HepG2 (cell line): ENCODE measurements around the gene ARIH1. TPM values are rescaled to one million over a fixed set of nuclear protein-coding genes. Genes with fewer than 3 reads are reported as not detected.

Experiments used
- BCL6 ChIP-seq: IDR thresholded peaks from 2 replicates; pipeline ENCODE4 v1.6.1; 2016; ENCODE audit warnings: missing genetic modification reagents, missing compliant biosample characterization
- DPF2 ChIP-seq: sonication (generic); formaldehyde crosslinking; IDR thresholded peaks from 2 replicates; pipeline ENCODE4 v1.4.0; 2020; ENCODE audit warnings: mild to moderate bottlenecking, low read depth, missing genetic modification reagents, borderline replicate concordance
- EZH2 ChIP-seq: conservative IDR thresholded peaks from 2 replicates; pipeline ENCODE4 v1.6.1; 2012; ENCODE audit warnings: mild to moderate bottlenecking, low read depth, low read length, moderate library complexity
- ISL2 ChIP-seq: sonication (generic); formaldehyde crosslinking; IDR thresholded peaks from 2 replicates; pipeline ENCODE4 v1.5.0; 2020; ENCODE audit warnings: missing genetic modification reagents
- ISX ChIP-seq: sonication (generic); formaldehyde crosslinking; conservative IDR thresholded peaks from 2 replicates; pipeline ENCODE4 v1.5.0; 2020; ENCODE audit warnings: missing genetic modification reagents
- JUNB ChIP-seq: sonication (generic); formaldehyde crosslinking; IDR thresholded peaks from 2 replicates; pipeline ENCODE4 v1.8.0; 2022; ENCODE audit warnings: missing genetic modification reagents, mild to moderate bottlenecking, borderline replicate concordance
- MEIS1 ChIP-seq: sonication (generic); formaldehyde crosslinking; IDR thresholded peaks from 2 replicates; pipeline ENCODE4 v1.9.0; 2021; ENCODE audit warnings: mild to moderate bottlenecking, missing genetic modification reagents, moderate library complexity, borderline replicate concordance
- RBM22 ChIP-seq: fragments of 200-400 bp; formaldehyde crosslinking; optimal IDR thresholded peaks from 2 replicates; pipeline ENCODE3; 2017; ENCODE audit warnings: mild to moderate bottlenecking, low read length, moderate library complexity
- RNF2 ChIP-seq: fragments of 450-650 bp; conservative IDR thresholded peaks from 2 replicates; pipeline ENCODE4 v1.6.1; 2016; ENCODE audit warnings: low read depth
- ZFP36 ChIP-seq: fragments of 150-350 bp; IDR thresholded peaks from 2 replicates; pipeline ENCODE4 v1.6.1; 2018; ENCODE audit warnings: borderline replicate concordance, low read length, low read depth; ENCODE audit not compliant: partially characterized antibody
- ZNF329 ChIP-seq: sonication (generic); formaldehyde crosslinking; IDR thresholded peaks from 2 replicates; pipeline ENCODE4 v1.9.0; 2021; ENCODE audit warnings: low read depth, mild to moderate bottlenecking, missing genetic modification reagents
- ZNF34 ChIP-seq: sonication (generic); formaldehyde crosslinking; IDR thresholded peaks from 2 replicates; pipeline ENCODE4 v1.4.0; 2020; ENCODE audit warnings: mild to moderate bottlenecking, missing genetic modification reagents, borderline replicate concordance
- ZNF44 ChIP-seq: sonication (generic); formaldehyde crosslinking; IDR thresholded peaks from 2 replicates; pipeline ENCODE4 v1.5.1; 2020; ENCODE audit warnings: mild to moderate bottlenecking, missing genetic modification reagents
- ZNF441 ChIP-seq: sonication (generic); formaldehyde crosslinking; IDR thresholded peaks from 2 replicates; pipeline ENCODE4 v1.7.0; 2021; ENCODE audit warnings: missing genetic modification reagents, borderline replicate concordance
- ZNF879 ChIP-seq: sonication (generic); formaldehyde crosslinking; IDR thresholded peaks from 2 replicates; pipeline ENCODE4 v1.8.1; 2023; ENCODE audit warnings: missing genetic modification reagents
- polyA plus RNA-seq, 8 experiments: library from polyadenylated mRNA; depleted of rRNA in 3 of 8; stranded (reverse) in 7 of 8; unstranded in 1 of 8; fragments of >200 nt; fragmentation: Illumina TruSeq in 4 of 8; extraction: Trizol in 4 of 8; gene quantifications; 2 replicates each; pipeline versions ENCODE4 v1.2.1 to v1.2.3, GENCODE V29; 2011 to 2016; ENCODE audit warnings: low read depth in 4 of 8, missing spikeins in 1 of 8, mixed read lengths in 1 of 8; ENCODE audit not compliant: insufficient read depth in 1 of 8
- total RNA-seq, 5 experiments: library from RNA; depleted of rRNA; stranded (reverse); fragments of >200 nt; fragmentation: Illumina TruSeq; extraction: Trizol; gene quantifications; 2 replicates each; pipeline ENCODE4 v1.2.3, GENCODE V29; 2016; ENCODE audit warnings: low read depth in 1 of 5
- TF ChIP-seq, protein P1 (sequence below), 2 experiments: sonication (generic) in 1 of 2; formaldehyde crosslinking in 1 of 2; IDR thresholded peaks; 2 replicates each; pipeline versions ENCODE4 v1.6.1 to v1.9.0; 2014 to 2022; ENCODE audit warnings: antibody characterized with exemption in 1 of 2, borderline replicate concordance in 1 of 2, inconsistent platforms in 1 of 2, low read depth in 1 of 2, missing genetic modification reagents in 1 of 2
- TF ChIP-seq, protein P2 (sequence below): IDR thresholded peaks from 2 replicates; pipeline ENCODE4 v1.6.1; 2016; ENCODE audit warnings: missing genetic modification reagents, missing compliant biosample characterization
- TF ChIP-seq, protein P3 (sequence below): sonication (generic); formaldehyde crosslinking; IDR thresholded peaks from 2 replicates; pipeline ENCODE4 v1.4.0; 2020; ENCODE audit warnings: missing genetic modification reagents
- TF ChIP-seq, protein P4 (sequence below): sonication (generic); formaldehyde crosslinking; IDR thresholded peaks from 2 replicates; pipeline ENCODE4 v1.4.0; 2020; ENCODE audit warnings: mild to moderate bottlenecking, missing genetic modification reagents

The ARIH1 gene
- total and polyA plus RNA-seq, 2 of the 13 experiments (the other 11 are each of a cell fraction or from before 2014, with no cell fraction given), result 38.8 to 59.8 TPM

DNA sequence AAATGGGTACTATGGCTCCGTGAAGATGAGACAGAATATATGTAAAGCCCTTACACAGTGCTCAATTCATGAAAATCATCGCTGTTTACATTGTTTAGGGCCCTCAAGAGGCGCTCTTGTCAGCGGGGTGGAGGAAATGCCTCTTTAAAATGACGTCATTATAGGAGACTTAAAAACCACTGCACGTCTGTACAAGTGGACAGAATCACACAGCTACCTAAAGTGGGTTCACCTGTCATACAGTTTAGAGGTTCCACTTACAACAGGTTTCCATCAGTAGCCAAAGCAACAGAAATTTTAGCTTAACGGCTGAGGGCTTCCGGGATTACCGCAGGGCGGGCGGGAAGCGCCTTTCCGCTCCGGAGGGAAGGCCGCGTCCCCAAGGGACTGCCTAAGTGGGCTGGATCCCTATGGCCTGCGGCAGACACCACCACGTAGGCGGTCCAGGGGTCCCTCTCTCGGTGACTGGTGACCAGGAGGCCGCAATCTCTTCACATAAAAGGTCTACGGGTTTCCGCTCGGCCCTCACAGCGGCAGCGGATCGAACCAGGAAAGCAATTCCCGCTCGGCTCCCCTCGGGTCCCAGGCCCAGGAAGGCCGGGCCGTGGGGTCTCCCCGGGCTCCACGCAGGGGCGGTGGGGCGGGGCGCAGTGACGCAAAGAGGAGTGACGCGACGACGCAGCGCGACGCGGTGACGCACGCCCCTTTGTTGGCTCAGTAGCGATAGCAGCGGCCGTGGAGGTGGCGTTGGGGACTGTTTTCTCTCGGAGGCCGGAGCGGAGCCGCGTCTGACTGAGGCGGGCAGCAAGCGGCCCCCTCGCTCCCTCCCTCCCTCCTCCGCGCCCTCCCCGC lies at the start of gene ARIH1 (continued):
- peak; percentile 12; the same call in 1 of the 2 replicates for TF ChIP-seq MEIS1
- TF ChIP-seq ZNF441 (CRISPR knock-in tag), result peak; percentile 91
- TF ChIP-seq, protein P1, sequence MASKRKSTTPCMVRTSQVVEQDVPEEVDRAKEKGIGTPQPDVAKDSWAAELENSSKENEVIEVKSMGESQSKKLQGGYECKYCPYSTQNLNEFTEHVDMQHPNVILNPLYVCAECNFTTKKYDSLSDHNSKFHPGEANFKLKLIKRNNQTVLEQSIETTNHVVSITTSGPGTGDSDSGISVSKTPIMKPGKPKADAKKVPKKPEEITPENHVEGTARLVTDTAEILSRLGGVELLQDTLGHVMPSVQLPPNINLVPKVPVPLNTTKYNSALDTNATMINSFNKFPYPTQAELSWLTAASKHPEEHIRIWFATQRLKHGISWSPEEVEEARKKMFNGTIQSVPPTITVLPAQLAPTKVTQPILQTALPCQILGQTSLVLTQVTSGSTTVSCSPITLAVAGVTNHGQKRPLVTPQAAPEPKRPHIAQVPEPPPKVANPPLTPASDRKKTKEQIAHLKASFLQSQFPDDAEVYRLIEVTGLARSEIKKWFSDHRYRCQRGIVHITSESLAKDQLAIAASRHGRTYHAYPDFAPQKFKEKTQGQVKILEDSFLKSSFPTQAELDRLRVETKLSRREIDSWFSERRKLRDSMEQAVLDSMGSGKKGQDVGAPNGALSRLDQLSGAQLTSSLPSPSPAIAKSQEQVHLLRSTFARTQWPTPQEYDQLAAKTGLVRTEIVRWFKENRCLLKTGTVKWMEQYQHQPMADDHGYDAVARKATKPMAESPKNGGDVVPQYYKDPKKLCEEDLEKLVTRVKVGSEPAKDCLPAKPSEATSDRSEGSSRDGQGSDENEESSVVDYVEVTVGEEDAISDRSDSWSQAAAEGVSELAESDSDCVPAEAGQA (IDR thresholded peaks at IDR 0.05; ENCODE audit: low read depth), result peak; percentile 97
- TF ChIP-seq, protein P1 (CRISPR knock-in tag; IDR thresholded peaks at IDR 0.05; ENCODE audit: borderline replicate concordance), result no peak
- TF ChIP-seq, protein P2, sequence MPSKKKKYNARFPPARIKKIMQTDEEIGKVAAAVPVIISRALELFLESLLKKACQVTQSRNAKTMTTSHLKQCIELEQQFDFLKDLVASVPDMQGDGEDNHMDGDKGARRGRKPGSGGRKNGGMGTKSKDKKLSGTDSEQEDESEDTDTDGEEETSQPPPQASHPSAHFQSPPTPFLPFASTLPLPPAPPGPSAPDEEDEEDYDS (CRISPR knock-in tag), result peak; percentile 91
- no peak for TF ChIP-seq ZNF34 (CRISPR knock-in tag)
- peak; percentile 70; the same call in 1 of the 2 replicates for TF ChIP-seq ISX
- TF ChIP-seq ZFP36, result no peak
- TF ChIP-seq ZNF329 (CRISPR knock-in tag), result no peak; the same call in 1 of the 2 replicates
- TF ChIP-seq, protein P3, sequence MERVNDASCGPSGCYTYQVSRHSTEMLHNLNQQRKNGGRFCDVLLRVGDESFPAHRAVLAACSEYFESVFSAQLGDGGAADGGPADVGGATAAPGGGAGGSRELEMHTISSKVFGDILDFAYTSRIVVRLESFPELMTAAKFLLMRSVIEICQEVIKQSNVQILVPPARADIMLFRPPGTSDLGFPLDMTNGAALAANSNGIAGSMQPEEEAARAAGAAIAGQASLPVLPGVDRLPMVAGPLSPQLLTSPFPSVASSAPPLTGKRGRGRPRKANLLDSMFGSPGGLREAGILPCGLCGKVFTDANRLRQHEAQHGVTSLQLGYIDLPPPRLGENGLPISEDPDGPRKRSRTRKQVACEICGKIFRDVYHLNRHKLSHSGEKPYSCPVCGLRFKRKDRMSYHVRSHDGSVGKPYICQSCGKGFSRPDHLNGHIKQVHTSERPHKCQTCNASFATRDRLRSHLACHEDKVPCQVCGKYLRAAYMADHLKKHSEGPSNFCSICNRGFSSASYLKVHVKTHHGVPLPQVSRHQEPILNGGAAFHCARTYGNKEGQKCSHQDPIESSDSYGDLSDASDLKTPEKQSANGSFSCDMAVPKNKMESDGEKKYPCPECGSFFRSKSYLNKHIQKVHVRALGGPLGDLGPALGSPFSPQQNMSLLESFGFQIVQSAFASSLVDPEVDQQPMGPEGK (CRISPR knock-in tag), result peak; percentile 63
- TF ChIP-seq, protein P4, sequence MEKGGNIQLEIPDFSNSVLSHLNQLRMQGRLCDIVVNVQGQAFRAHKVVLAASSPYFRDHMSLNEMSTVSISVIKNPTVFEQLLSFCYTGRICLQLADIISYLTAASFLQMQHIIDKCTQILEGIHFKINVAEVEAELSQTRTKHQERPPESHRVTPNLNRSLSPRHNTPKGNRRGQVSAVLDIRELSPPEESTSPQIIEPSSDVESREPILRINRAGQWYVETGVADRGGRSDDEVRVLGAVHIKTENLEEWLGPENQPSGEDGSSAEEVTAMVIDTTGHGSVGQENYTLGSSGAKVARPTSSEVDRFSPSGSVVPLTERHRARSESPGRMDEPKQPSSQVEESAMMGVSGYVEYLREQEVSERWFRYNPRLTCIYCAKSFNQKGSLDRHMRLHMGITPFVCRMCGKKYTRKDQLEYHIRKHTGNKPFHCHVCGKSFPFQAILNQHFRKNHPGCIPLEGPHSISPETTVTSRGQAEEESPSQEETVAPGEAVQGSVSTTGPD (CRISPR knock-in tag), result no peak
- peak; percentile 63 for TF ChIP-seq BCL6 (CRISPR knock-in tag)
- peak; percentile 69; the same call in 1 of the 2 replicates for TF ChIP-seq ISL2 (CRISPR knock-in tag)
- TF ChIP-seq DPF2 (CRISPR knock-in tag), result no peak
- peak; percentile 66 for TF ChIP-seq RBM22
- 0 out of 2 replicates have a peak, but pooled peaks have one; percentile 92 for TF ChIP-seq ZNF879 (CRISPR knock-in tag)
- peak; percentile 88; the same call in 1 of the 2 replicates for TF ChIP-seq ZNF44 (CRISPR knock-in tag)
- TF ChIP-seq RNF2, result peak; percentile 62
- no peak for TF ChIP-seq EZH2
- TF ChIP-seq JUNB, result no peak
